Gastroesophageal sphincter (tissue), 4 donors: ENCODE data around the gene PSMD8. TPM values are rescaled to one million over a fixed set of nuclear protein-coding genes. Genes with fewer than 3 reads are reported as not detected.
"Not testable (repeated sequence)": the region's sequence is repeated elsewhere in the genome, so short reads cannot be mapped to it uniquely, and the experiment has no call there.

ENCODE experiments used
- ATAC-seq: fragments of 150-250 bp; one replicate; pipeline ENCODE4 v1.9.1; 2016; ENCODE audit warnings: mild to moderate bottlenecking, moderate library complexity
- H3K27ac ChIP-seq, 4 donors: fragments of 200-600 bp; sonication (generic) in 3 of 4; 1 replicate in 3 of 4; 2 replicates in 1 of 4; pipeline ENCODE4 v1.5.1; 2016 to 2019
- H3K27me3 ChIP-seq: fragments of 200-600 bp; sonication (generic); one replicate; pipeline ENCODE4 v1.5.1; 2019
- H3K36me3 ChIP-seq, 2 donors: fragments of 200-600 bp; sonication (generic); one replicate each; pipeline ENCODE4 v1.5.1; 2019; ENCODE audit warnings: control low read depth in 1 of 2
- H3K4me1 ChIP-seq, 3 donors: fragments of 200-600 bp; sonication (generic); 1 replicate in 2 of 3; 2 replicates in 1 of 3; pipeline ENCODE4 v1.5.1; 2016 to 2019; ENCODE audit warnings: control low read depth in 2 of 3
- H3K4me3 ChIP-seq, 2 donors: fragments of 200-600 bp; sonication (generic); one replicate each; pipeline ENCODE4 v1.5.1; 2019; ENCODE audit warnings: mild to moderate bottlenecking in 1 of 2, moderate library complexity in 1 of 2
- H3K9me3 ChIP-seq, 3 donors: fragments of 200-600 bp; sonication (generic); one replicate each; pipeline ENCODE4 v1.5.1; 2017 to 2019; ENCODE audit warnings: control low read depth in 2 of 3
- EP300 ChIP-seq: sonication (generic); formaldehyde crosslinking; IDR thresholded peaks from one replicate; pipeline ENCODE4 v1.6.1; 2017; ENCODE audit warnings: antibody characterized with exemption, mild to moderate bottlenecking
- POLR2A ChIP-seq, 2 donors: fragments of 450-650 bp; IDR thresholded peaks; one replicate each; pipeline ENCODE4 v1.6.1; 2017; ENCODE audit warnings: antibody characterized with exemption in 2 of 2, mild to moderate bottlenecking in 2 of 2, moderate library complexity in 1 of 2
- POLR2AphosphoS5 ChIP-seq: sonication (generic); formaldehyde crosslinking; IDR thresholded peaks from one replicate; pipeline ENCODE4 v1.6.1; 2017; ENCODE audit warnings: antibody characterized with exemption
- WGBS, 2 donors: methylation state at CpG; one replicate each; pipeline ENCODE4 v1.1.5; 2018; ENCODE audit warnings: low coverage in 1 of 2; 5-methylcytosine and 5-hydroxymethylcytosine counted together
- total RNA-seq, 4 donors: library from RNA; depleted of rRNA; stranded (reverse); fragments of >200 nt; gene quantifications; one replicate each; pipeline ENCODE4 v1.1.0, GENCODE V29; 2016
- TF ChIP-seq, protein P1 (sequence below), 4 experiments: fragments of 200-600 bp in 2 of 4; fragments of 450-650 bp in 2 of 4; sonication (generic) in 1 of 4; IDR thresholded peaks; one replicate each; pipeline ENCODE4 v1.5.1; 2017 to 2019; ENCODE audit warnings: antibody characterized with exemption in 4 of 4, mild to moderate bottlenecking in 2 of 4, moderate library complexity in 2 of 4

The PSMD8 gene
- total RNA-seq, 4 donors from 2014 or later: 161 to 208 (median 171) TPM

GRCh38 chr19:38335949-38336637 is 38.3 kb upstream of the PSMD8 start:
- 0% methylated on average over 44 to 47 of the region's 52 CpGs for WGBS, 2 donors
- TF ChIP-seq POLR2A (IDR thresholded peaks at IDR 0.05): peak; percentile 24 to 28
- TF ChIP-seq POLR2AphosphoS5: peak; percentile 61
- TF ChIP-seq, protein P1, sequence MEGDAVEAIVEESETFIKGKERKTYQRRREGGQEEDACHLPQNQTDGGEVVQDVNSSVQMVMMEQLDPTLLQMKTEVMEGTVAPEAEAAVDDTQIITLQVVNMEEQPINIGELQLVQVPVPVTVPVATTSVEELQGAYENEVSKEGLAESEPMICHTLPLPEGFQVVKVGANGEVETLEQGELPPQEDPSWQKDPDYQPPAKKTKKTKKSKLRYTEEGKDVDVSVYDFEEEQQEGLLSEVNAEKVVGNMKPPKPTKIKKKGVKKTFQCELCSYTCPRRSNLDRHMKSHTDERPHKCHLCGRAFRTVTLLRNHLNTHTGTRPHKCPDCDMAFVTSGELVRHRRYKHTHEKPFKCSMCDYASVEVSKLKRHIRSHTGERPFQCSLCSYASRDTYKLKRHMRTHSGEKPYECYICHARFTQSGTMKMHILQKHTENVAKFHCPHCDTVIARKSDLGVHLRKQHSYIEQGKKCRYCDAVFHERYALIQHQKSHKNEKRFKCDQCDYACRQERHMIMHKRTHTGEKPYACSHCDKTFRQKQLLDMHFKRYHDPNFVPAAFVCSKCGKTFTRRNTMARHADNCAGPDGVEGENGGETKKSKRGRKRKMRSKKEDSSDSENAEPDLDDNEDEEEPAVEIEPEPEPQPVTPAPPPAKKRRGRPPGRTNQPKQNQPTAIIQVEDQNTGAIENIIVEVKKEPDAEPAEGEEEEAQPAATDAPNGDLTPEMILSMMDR (IDR thresholded peaks at IDR 0.05): no peak
- TF ChIP-seq EP300: no peak
- H3K36me3 ChIP-seq: peaks cover 0 to 35% of the 10 kb centered on the region in 2 donors

GRCh38 chr19:38336638-38337359 is 37.6 kb upstream of the PSMD8 start:
- ATAC-seq: peak; percentile 76
- Histone ChIP-seq H3K27me3 (no peaks in the 10 kb centered on the region), H3K4me3 (peak overlapping the region; percentile 70 to 77), H3K9me3 (no peaks in the 10 kb centered on the region), H3K36me3 (peaks cover 0 to 38% of the 10 kb centered on the region in 2 donors), H3K27ac (peak overlapping the region; percentile 85 to 99 (median 96)), H3K4me1 (peaks cover 0 to 27% (median 7%) of the 10 kb centered on the region in 3 donors)
- TF ChIP-seq POLR2AphosphoS5 (no peak), POLR2A (IDR thresholded peaks at IDR 0.05) (no peak), EP300 (no peak)
- TF ChIP-seq, protein P1 (IDR thresholded peaks at IDR 0.05): no peak
- WGBS, 2 donors: 0 to 1% methylated on average over 17 to 28 of the region's 41 CpGs

More at GRCh38 chr19:38335949-38336637, 38.3 kb upstream of the PSMD8 start:
- peak; percentile 90 for ATAC-seq
- peaks cover 0 to 27% (median 7%) of the 10 kb centered on the region in 3 donors for H3K4me1 ChIP-seq
- H3K27me3 ChIP-seq: no peaks in the 10 kb centered on the region
- H3K9me3 ChIP-seq: no peaks in the 10 kb centered on the region
- H3K4me3 ChIP-seq: peak overlapping the region; percentile 70 to 77
- H3K27ac ChIP-seq: peak overlapping the region; percentile 85 to 99 (median 96)

- Histone ChIP-seq H3K36me3 (peaks cover 0 to 38% of the 10 kb centered on the region in 2 donors), H3K9me3 (no peaks in the 10 kb centered on the region), H3K4me1 (peaks cover 0 to 27% (median 7%) of the 10 kb centered on the region in 3 donors), H3K4me3 (peak overlapping the region; percentile 70 to 77), H3K27me3 (no peaks in the 10 kb centered on the region), H3K27ac (peak overlapping the region in 3 of 4 donors; percentile 96 to 99 (median 97))
- no peak for TF ChIP-seq POLR2A (IDR thresholded peaks at IDR 0.05)
- WGBS, 2 donors: 61 to 71% methylated on average over 6 to 8 of the region's 10 CpGs
- no peak for ATAC-seq
These were observed 37.1 kb upstream of the PSMD8 start for GRCh38 chr19:38337360-38337653.

DNA sequence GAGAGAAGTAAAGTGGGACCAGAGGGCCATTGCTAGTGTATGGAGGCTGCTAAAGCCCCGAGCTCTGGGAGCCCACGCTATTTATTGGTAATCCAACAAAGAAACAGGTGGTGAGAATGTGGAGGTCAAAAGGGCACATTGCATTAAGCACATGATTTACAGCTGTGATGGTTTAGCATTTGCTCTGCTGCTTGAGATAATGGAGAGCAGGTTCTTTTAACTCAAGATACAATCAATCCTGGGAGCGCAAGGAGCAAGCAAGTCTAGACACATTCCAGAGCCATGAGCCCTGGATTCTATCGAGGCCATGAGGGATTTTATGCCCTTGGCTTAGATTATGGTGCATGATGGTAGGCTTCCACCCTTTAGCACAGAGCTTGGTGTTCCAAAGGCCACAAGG is 35.4 kb upstream of the PSMD8 start:
- Histone ChIP-seq H3K4me1 (peaks cover 0 to 27% (median 7%) of the 10 kb centered on the region in 3 donors), H3K36me3 (peaks cover 0 to 54% of the 10 kb centered on the region in 2 donors)
- H3K9me3 ChIP-seq, H3K27me3 ChIP-seq, ATAC-seq, H3K27ac ChIP-seq, H3K4me3 ChIP-seq: not testable (repeated sequence)
- WGBS, 2 donors: 70 to 75% methylated on average over 4 of the region's 4 CpGs

GRCh38 chr19:38340927-38341326 is 33.4 kb upstream of the PSMD8 start:
- Histone ChIP-seq H3K4me1 (peaks cover 0 to 22% (median 7%) of the 10 kb centered on the region in 3 donors), H3K27ac (no peak overlapping the region), H3K9me3 (no peaks in the 10 kb centered on the region), H3K36me3 (peaks cover 0 to 66% of the 10 kb centered on the region in 2 donors), H3K27me3 (no peaks in the 10 kb centered on the region), H3K4me3 (no peak overlapping the region)
- WGBS, 2 donors: 77 to 100% methylated on average over 2 of the region's 2 CpGs
- TF ChIP-seq POLR2AphosphoS5 (no peak), EP300 (no peak), POLR2A (IDR thresholded peaks at IDR 0.05) (no peak)
- TF ChIP-seq, protein P1 (IDR thresholded peaks at IDR 0.05): no peak
- no peak for ATAC-seq
